IPS-20b (cell line): Measurements from ENCODE around the gene FCRLA.
"Not testable (repeated sequence)": the region's sequence is repeated elsewhere in the genome, so short reads cannot be mapped to it uniquely, and the experiment has no call there.

Experiments used
- H3K27ac ChIP-seq: one replicate; pipeline ENCODE4 v1.5.1; 2013; ENCODE audit warnings: low read length
- H3K27me3 ChIP-seq: 2 replicates; pipeline ENCODE4 v1.6.1; 2013; ENCODE audit warnings: mild to moderate bottlenecking, low read length, inconsistent platforms; ENCODE audit not compliant: insufficient read depth
- H3K36me3 ChIP-seq: 2 replicates; pipeline ENCODE4 v1.6.1; 2013; ENCODE audit warnings: low read depth, mild to moderate bottlenecking, inconsistent platforms, low read length, moderate library complexity; ENCODE audit not compliant: insufficient read depth
- H3K4me1 ChIP-seq: 2 replicates; pipeline ENCODE4 v1.6.1; 2013; ENCODE audit warnings: mild to moderate bottlenecking, control low read depth, inconsistent platforms, low read length, moderate library complexity; ENCODE audit not compliant: insufficient read depth
- H3K4me3 ChIP-seq: 2 replicates; pipeline ENCODE4 v1.5.1; 2013; ENCODE audit warnings: mild to moderate bottlenecking, low read length, inconsistent platforms
- H3K9ac ChIP-seq: 2 replicates; pipeline ENCODE4 v1.6.1; 2013; ENCODE audit warnings: low read depth, mild to moderate bottlenecking, inconsistent platforms, low read length, moderate library complexity
- H3K9me3 ChIP-seq: 2 replicates; pipeline ENCODE4 v1.6.1; 2013; ENCODE audit warnings: mild to moderate bottlenecking, low read depth, low read length, inconsistent platforms; ENCODE audit not compliant: insufficient read depth

FCRLA gene, protein sequence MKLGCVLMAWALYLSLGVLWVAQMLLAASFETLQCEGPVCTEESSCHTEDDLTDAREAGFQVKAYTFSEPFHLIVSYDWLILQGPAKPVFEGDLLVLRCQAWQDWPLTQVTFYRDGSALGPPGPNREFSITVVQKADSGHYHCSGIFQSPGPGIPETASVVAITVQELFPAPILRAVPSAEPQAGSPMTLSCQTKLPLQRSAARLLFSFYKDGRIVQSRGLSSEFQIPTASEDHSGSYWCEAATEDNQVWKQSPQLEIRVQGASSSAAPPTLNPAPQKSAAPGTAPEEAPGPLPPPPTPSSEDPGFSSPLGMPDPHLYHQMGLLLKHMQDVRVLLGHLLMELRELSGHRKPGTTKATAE

DNA sequence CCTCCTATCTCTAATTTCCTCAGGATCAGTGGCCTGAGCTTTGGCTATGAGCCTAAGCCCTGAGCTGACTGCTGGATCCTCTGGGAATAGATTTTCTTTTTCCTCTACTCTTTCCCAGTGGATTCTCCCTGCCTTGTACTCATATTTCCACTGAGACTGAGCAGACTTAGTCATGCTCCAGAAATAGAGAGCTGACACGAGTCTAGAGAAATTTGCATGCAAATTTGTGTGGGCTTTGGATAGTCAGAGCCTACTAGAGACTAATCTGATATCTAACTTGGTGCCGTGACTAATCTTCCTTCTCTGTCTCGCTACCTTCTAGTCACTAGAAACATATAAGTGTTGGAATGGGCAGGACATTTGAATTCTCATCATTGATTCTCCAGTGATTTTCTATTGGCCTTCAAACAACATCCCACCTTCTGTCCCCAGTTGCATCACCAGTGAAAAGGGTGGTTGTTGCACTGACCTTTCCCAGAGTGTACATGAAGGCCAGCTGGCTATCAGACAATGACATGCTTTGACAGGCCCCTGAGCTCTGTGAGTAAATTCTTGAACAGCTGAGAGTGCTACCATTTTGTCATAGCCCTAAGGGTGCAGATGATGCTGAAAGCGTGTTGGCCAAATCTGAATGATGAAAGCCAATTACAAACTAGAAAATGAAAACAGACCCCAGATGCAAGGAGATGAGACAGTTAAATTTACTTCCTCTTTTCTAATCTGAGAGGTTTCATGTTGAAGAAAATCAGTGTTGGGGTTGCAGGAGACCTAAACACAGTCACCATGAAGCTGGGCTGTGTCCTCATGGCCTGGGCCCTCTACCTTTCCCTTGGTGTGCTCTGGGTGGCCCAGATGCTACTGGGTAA is at the start of gene FCRLA:
TSS of gene FCRLA (plus strand) at position 748 of the 866 bp plus-strand sequence. CDS start at position 784, 36 bp downstream.
- H3K36me3 ChIP-seq: no peaks in the 10 kb centered on the region
- no peak within 1 kb of the TSS for H3K27ac ChIP-seq
- H3K27me3 ChIP-seq: peaks cover 5% of the 10 kb centered on the region; the same call in 1 of the 2 replicates
- H3K4me3 ChIP-seq: no peak within 1 kb of the TSS
- no peak within 1 kb of the TSS for H3K9ac ChIP-seq
- 0 out of 2 replicates have a peak, but pooled peaks cover 2% of the 10 kb centered on the region for H3K4me1 ChIP-seq
- H3K9me3 ChIP-seq: no peaks in the 10 kb centered on the region

DNA sequence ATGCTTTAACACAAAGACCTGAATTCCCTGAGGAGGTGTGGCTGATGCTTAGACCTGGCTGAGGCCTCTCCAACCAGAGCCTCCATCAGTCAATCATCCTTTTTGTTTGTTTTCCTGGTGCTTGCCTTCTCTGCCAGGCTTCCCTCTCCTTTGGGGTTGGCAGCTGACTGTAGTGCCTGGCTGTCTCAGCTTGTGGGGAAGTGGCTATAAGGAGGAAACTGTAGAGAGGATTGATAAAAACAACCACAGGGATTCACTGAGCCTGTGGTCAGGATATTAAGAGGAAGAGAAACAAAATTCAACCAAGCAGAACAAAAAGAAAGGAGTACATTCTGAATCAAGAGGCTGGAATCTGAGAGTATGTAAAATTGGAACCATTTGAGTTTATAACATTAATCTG is 48.5 kb upstream of the FCRLA start:
- not testable (repeated sequence) for H3K4me1 ChIP-seq, H3K27me3 ChIP-seq, H3K9ac ChIP-seq, H3K27ac ChIP-seq, H3K4me3 ChIP-seq, H3K9me3 ChIP-seq, H3K36me3 ChIP-seq

DNA sequence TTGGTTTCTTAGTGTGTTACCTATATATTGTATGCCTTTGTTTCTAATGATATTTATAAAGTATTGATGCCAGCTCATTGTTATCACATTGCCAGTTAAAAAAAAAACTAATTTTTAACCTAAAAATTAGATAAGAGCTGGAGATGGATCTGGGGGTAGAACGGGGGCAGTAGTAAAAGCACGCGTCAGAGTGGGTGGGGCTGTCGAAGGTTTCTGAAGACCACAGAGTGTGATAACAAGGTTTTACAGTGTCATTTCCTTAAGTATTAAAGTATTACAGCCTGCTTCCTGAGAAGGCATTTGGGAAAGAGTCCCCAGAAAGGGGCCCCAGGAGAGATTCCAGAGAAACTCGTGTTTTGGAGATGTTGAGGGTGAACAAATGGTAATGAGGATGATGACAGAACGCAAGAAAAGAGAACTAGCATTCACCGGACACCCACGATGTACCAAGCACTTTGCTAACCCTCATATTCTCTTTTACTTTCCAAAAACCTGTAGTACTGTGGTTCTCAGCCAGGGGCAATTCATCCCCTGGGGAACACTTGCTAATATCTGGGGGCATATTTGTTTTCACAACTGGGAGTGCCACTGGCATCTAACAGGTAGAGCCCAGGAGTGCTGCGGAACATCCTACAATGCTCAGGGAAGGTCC is 45.2 kb upstream of the FCRLA start:
- H3K9ac ChIP-seq, H3K4me3 ChIP-seq, H3K4me1 ChIP-seq, H3K27ac ChIP-seq, H3K36me3 ChIP-seq, H3K9me3 ChIP-seq, H3K27me3 ChIP-seq: not testable (repeated sequence)

DNA sequence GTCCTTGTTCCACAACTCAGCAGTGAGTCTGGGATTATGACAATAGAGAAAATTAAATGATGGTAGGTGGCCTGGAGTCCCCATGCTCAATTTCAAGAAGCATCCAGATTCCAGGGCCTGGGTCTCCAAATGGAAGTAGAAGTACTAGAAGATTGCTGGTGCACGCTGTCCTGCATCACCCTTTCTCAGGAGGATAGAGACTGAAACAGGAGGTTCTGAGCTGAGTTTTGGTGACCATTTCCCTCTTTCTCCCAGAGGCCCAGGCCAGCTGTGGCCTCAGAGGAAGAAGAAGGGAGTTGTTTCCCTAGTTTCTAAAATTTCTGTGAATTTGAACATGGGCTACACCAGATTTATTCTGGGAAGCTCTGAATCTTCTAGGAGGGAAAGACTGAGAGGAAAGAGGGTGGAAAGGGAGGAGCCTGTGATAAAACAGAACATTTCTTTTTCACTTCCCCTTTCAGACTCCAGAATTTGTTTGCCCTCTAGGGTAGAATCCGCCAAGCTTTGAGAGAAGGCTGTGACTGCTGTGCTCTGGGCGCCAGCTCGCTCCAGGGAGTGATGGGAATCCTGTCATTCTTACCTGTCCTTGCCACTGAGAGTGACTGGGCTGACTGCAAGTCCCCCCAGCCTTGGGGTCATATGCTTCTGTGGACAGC is 44.2 kb upstream of the FCRLA start, which contains the start of gene FCGR2B:
TSS of gene FCGR2B (plus strand) at position 460 of the 656 bp plus-strand sequence. CDS start at position 559, 99 bp downstream.
- H3K4me1 ChIP-seq, H3K9ac ChIP-seq, H3K27me3 ChIP-seq, H3K4me3 ChIP-seq, H3K9me3 ChIP-seq, H3K36me3 ChIP-seq, H3K27ac ChIP-seq: not testable (repeated sequence)

DNA sequence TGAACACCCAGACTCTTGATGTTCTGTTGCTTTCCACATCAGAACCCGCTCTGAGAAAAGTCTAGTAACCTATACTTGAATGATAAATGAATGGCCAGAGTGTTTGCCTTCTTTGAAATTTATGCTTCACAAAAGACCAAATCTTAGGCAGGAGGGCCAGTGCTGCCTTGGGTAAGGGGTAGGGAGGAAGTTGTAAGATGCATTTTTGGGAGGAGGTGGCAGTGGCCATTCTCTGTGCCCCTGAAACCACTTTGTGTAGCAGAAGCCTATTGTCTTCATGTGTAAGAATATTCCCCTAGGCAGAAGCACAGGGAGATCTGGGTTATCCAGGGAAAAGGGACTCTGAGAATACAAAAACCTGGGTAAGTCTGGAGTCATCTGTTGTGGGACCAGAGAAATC is 43.5 kb upstream of the FCRLA start:
- H3K36me3 ChIP-seq, H3K27ac ChIP-seq, H3K9ac ChIP-seq, H3K4me1 ChIP-seq, H3K27me3 ChIP-seq, H3K4me3 ChIP-seq, H3K9me3 ChIP-seq: not testable (repeated sequence)

DNA sequence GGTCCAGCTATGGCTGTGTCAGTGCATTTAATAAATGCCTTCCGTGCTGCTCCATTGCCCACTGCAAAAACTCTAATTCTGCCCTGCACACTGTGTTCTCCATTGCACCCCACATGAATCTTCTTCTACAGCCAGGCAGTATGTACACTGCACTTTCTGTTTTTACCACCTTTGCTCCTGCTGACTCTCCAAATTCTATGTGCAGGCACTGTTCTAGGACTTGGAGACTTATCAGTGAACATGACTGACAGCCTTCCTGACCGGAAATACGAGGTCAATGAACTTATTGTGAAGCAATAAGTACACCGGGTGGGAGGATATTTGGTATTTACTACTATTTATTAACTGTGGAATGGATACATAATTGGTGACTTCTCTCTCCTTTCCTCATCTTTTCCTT is 42.3 kb upstream of the FCRLA start:
- not testable (repeated sequence) for H3K27me3 ChIP-seq, H3K9me3 ChIP-seq, H3K4me3 ChIP-seq, H3K27ac ChIP-seq, H3K4me1 ChIP-seq, H3K36me3 ChIP-seq, H3K9ac ChIP-seq

DNA sequence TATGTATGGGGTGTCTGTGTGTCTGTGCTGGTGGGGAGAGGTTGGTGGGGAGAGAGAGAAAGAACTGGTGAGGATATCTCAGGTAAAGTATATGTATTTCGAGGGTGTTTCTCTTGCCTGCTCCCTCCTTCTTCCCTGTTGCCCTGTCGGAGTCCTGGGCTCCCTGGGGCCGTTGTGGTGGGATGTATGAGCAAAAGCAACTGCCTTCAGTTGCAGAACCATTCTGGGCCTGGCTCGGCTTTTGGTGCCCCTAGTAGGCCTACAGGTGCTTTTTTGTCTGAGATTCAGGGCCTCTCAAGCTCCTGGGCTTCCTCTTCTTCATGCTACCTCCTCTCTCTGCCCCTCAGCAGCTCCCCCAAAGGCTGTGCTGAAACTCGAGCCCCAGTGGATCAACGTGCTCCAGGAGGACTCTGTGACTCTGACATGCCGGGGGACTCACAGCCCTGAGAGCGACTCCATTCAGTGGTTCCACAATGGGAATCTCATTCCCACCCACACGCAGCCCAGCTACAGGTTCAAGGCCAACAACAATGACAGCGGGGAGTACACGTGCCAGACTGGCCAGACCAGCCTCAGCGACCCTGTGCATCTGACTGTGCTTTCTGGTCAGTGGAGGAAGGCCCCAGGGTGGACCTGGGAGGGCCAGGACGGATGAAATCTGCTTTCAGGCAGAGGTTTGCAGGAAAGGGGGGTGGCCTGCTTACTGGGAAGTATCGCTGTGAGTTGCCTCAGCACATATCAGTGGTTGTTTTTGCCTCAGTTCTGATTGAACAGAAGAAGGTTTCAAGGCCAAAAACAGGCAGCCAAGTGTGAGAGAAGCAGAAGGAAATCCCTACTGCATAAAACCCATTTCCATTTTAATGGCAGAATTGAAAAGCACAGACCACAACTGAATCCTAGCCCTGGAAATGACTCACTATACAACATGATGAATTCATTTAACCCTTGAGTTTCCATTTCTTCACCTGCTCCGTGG is 35.7 kb upstream of the FCRLA start:
- not testable (repeated sequence) for H3K4me1 ChIP-seq, H3K9ac ChIP-seq, H3K27ac ChIP-seq, H3K36me3 ChIP-seq, H3K27me3 ChIP-seq, H3K4me3 ChIP-seq, H3K9me3 ChIP-seq

DNA sequence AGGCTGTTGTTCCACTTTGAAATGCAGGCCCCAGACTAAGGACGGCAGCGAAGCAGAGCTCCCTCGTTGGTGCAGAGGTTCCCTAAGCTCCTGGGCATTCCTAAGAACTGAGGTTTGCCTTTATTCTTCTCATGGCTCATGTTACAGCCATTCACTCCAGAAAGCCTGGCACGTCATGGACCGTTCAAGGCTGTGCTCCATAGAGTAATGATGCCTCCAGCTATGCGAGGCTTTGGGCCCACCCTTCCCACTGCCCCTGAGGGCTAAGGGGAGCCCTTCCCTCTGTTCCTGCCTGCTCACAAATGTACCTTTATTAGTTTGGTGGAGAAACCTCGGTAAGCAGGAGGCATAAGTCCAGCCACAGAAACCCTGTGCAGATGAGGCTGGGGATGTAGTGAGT is 33.6 kb upstream of the FCRLA start:
- not testable (repeated sequence) for H3K4me1 ChIP-seq, H3K9ac ChIP-seq, H3K27ac ChIP-seq, H3K9me3 ChIP-seq, H3K27me3 ChIP-seq, H3K4me3 ChIP-seq, H3K36me3 ChIP-seq

DNA sequence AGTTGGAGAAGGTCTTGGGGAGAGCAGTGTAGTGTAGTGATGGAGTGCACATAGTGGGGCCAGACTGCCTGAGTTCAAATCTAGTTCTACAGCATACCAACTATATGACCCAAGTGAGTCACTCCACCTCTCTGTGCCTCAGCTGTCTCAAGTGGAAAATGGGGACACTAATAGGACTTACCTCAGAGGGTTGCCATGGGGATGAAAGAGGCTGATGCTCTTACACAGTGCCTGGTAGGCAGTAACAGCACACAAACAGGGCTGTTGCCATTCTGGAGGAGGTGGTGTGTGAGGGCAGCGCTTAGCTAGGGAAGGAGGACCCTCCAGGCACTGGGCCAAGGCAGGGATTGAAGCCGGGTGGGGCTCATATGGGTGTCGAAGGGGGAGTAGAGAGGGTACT is 32.6 kb upstream of the FCRLA start:
- H3K4me3 ChIP-seq, H3K9ac ChIP-seq, H3K27ac ChIP-seq, H3K27me3 ChIP-seq, H3K4me1 ChIP-seq, H3K36me3 ChIP-seq, H3K9me3 ChIP-seq: not testable (repeated sequence)

DNA sequence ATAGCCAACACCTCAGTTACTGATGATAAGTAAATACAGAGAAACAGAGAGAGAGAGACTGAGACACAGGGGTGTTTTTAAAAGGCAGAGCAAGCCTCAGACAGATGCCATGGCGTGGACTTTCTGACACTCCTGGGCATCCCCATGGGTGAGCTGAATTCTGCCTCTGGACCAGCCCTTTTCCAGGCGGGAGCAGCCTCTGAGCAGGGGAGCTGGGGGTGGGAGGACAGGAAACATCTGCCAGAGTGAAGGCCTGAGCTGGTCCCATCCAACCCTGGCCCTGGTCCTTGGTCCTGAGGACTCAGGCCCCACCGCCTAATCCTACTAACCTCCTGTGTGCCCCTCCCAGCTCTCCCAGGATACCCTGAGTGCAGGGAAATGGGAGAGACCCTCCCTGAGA is 32.1 kb upstream of the FCRLA start:
- H3K9me3 ChIP-seq: not testable (repeated sequence)

DNA sequence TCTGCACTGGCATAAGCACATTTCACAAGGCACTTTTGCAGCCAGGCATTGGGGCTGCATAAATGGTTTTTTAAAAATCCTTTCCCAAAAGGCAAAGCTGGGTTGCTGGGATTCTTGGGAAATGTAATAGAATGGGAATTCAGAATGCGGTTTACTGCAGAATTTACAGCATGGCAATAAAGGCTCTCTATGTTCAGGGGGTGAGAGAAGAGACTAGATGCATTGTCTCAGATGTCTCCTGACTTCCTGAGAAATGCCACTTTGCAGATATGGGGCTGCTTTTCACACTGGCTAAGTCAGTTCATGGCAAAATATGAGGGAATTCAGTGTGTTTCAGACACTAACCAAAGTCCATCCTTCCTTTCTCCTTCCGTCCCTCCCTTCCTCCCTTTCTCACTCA is 30.6 kb upstream of the FCRLA start:
- Histone ChIP-seq H3K4me1 (no peaks in the 10 kb centered on the region), H3K36me3 (no peaks in the 10 kb centered on the region), H3K9ac (no peak overlapping the region), H3K9me3 (no peaks in the 10 kb centered on the region), H3K4me3 (no peak overlapping the region), H3K27me3 (no peaks in the 10 kb centered on the region), H3K27ac (no peak overlapping the region)

More for the DNA sequence above, 32.1 kb upstream of the FCRLA start:
- H3K4me1 ChIP-seq, H3K9ac ChIP-seq, H3K4me3 ChIP-seq, H3K36me3 ChIP-seq, H3K27ac ChIP-seq, H3K27me3 ChIP-seq: not testable (repeated sequence)
